Stomach (tissue), 9 donors: ENCODE data around the gene EDIL3. TPM values are rescaled to one million over a fixed set of nuclear protein-coding genes. Genes with fewer than 3 reads are reported as not detected.
A peak's percentile ranks its signal among the peaks of the same experiment; 100 is the strongest.

Experiments
- DNase-seq, 2 donors: peaks; one replicate each; pipeline versions ENCODE4 v3.0.0 to v3.0.0-alpha.2; 2013 to 2019
- H3K27ac ChIP-seq, 5 donors: fragments of 200-600 bp in 4 of 5; sonication (generic) in 4 of 5; one replicate each; pipeline ENCODE4 v1.5.1; 2013 to 2019; ENCODE audit warnings: mild to moderate bottlenecking in 1 of 5, moderate library complexity in 1 of 5
- H3K27me3 ChIP-seq, 3 donors: fragments of 200-600 bp; sonication (generic); one replicate each; pipeline ENCODE4 v1.5.1; 2017 to 2019; ENCODE audit warnings: mixed run types in 1 of 3
- H3K36me3 ChIP-seq, 4 donors: fragments of 200-600 bp; sonication (generic); 1 replicate in 3 of 4; 2 replicates in 1 of 4; pipeline ENCODE4 v1.5.1; 2016 to 2019
- H3K4me1 ChIP-seq, 4 donors: fragments of 200-600 bp; sonication (generic); one replicate each; pipeline ENCODE4 v1.5.1; 2016 to 2019
- H3K4me3 ChIP-seq, 4 donors: fragments of 200-600 bp; sonication (generic) in 3 of 4; one replicate each; pipeline ENCODE4 v1.5.1; 2016 to 2019; ENCODE audit warnings: mild to moderate bottlenecking in 1 of 4
- H3K9me3 ChIP-seq, 4 donors: fragments of 200-600 bp; sonication (generic); one replicate each; pipeline ENCODE4 v1.5.1; 2016 to 2019
- EP300 ChIP-seq: sonication (generic); formaldehyde crosslinking; IDR thresholded peaks from one replicate; pipeline ENCODE4 v1.6.1; 2017; ENCODE audit warnings: antibody characterized with exemption
- POLR2A ChIP-seq, 4 donors: fragments of 450-650 bp; IDR thresholded peaks; one replicate each; pipeline ENCODE4 v1.6.1; 2016; ENCODE audit warnings: antibody characterized with exemption in 4 of 4, control low read depth in 2 of 4, mild to moderate bottlenecking in 1 of 4, moderate library complexity in 1 of 4
- POLR2AphosphoS5 ChIP-seq, 3 donors: sonication (generic); formaldehyde crosslinking; IDR thresholded peaks; one replicate each; pipeline ENCODE4 v1.6.1; 2016; ENCODE audit warnings: antibody characterized with exemption in 3 of 3
- whole genome bisulfite sequencing, 5 donors: extraction: QIAGEN DNeasy Blood & Tissue Kit in 3 of 5; methylation state at CpG; one replicate each; pipeline versions ENCODE4 v1.1.5 to v1.1.7; 2013 to 2018; 5-methylcytosine and 5-hydroxymethylcytosine counted together
- intact Hi-C: fragments of 100-400 bp; cut with DNase I; formaldehyde crosslinking; loops from one replicate; pipeline ENCODE4 v1.15.1; 2023; ENCODE audit warnings: low total_unique reads
- polyA plus RNA-seq, 3 donors: library from polyadenylated mRNA; stranded (reverse); fragments of 200-250 nt; gene quantifications; one replicate each; pipeline ENCODE4 v1.2.3, GENCODE V29; 2013
- total RNA-seq, 5 donors: library from RNA; depleted of rRNA; stranded (reverse); fragments of >200 nt; gene quantifications; one replicate each; pipeline versions ENCODE4 v1.1.0 to v1.2.3, GENCODE V29; 2014 to 2016
- TF ChIP-seq, protein P1 (sequence below), 7 experiments: fragments of 450-650 bp in 4 of 7; fragments of 200-600 bp in 3 of 7; sonication (generic) in 3 of 7; IDR thresholded peaks; one replicate each; pipeline ENCODE4 v1.5.1; 2016 to 2019; ENCODE audit warnings: antibody characterized with exemption in 7 of 7, control low read depth in 2 of 7, mild to moderate bottlenecking in 1 of 7
- donor health status: healthy with polysubstance abuse.
- donor health status: Bipolar disorder and iron deficiency.
- donor health status: healthy.

EDIL3 gene
- total and polyA plus RNA-seq, 8 donors = 2.3 to 75.0 (median 14.4) TPM

DNA sequence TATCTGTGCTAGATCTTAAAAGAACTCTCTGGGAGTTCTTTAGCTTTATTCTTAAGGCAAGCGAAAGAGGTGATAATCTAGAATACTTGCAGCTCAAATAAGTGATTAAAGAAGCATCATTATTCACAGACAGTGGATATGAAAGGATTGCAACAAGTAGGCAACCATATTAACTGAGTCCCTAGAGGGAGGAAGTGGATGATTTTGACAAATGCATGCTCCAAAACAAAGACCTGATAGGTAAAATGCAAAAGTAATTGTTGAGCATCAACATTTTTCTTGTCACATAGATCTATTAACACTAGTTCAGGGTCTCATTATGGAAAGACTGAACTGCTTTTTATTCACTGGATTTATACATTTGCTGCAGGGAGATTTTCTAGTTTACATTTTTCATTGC, 109.1 kb downstream of the EDIL3 start:
- 74 to 93% (median 88%) methylated on average over 1 of the region's 1 CpG for WGBS, 5 donors

DNA sequence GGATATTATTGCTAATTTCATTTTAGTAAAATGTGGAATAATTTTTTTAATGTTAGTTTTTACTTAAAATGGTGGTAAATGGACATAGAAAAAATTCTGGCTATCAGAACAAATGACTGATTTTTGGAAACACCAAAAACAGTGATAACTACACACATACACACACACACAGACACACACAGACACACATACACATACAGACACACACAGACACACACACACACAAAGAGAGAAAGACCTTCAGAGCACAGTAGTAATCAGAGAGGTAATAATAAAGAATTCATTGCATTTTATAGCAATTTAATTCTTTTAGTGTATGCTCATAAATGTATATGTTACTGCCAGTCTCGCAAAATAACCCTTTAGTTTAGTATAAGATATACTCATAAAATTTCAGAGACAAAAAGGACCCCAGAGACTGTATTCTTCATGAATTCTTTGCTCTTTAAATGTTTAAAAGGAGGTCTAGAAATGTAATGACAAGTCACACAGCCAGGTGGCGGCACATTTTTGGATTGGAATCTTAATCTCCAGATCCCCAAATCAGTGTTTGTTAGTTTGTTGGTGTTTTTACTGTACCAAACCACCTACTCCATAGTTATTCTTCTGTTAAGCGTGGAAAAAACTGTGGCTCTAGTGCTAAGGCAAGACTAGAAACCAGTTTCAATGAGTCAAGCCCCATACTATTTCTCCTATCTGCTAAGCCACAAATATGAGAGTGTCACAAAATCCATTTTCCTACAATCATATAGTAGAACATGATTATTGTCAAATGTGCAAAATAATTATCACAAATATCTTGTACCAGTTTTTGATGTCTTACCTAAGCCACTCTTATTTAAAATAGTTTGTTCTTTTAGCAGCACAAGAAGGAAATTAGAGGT, 109.9 kb downstream of the EDIL3 start:
- H3K4me3 ChIP-seq = no peak overlapping the region
- H3K4me1 ChIP-seq = no peaks in the 10 kb centered on the region
- 50 to 74% (median 61%) methylated on average over 3 of the region's 3 CpGs for WGBS, 5 donors
- no peak overlapping the region for H3K27ac ChIP-seq
- DNase-seq = peak; percentile 26 to 48
- no peaks in the 10 kb centered on the region for H3K27me3 ChIP-seq
- H3K36me3 ChIP-seq = no peaks in the 10 kb centered on the region
- TF ChIP-seq POLR2A (IDR thresholded peaks at IDR 0.05) (no peak), POLR2AphosphoS5 (IDR thresholded peaks at IDR 0.05) (no peak), EP300 (no peak)
- TF ChIP-seq, protein P1, sequence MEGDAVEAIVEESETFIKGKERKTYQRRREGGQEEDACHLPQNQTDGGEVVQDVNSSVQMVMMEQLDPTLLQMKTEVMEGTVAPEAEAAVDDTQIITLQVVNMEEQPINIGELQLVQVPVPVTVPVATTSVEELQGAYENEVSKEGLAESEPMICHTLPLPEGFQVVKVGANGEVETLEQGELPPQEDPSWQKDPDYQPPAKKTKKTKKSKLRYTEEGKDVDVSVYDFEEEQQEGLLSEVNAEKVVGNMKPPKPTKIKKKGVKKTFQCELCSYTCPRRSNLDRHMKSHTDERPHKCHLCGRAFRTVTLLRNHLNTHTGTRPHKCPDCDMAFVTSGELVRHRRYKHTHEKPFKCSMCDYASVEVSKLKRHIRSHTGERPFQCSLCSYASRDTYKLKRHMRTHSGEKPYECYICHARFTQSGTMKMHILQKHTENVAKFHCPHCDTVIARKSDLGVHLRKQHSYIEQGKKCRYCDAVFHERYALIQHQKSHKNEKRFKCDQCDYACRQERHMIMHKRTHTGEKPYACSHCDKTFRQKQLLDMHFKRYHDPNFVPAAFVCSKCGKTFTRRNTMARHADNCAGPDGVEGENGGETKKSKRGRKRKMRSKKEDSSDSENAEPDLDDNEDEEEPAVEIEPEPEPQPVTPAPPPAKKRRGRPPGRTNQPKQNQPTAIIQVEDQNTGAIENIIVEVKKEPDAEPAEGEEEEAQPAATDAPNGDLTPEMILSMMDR (IDR thresholded peaks at IDR 0.05) = peak in 4 of 7 experiments; percentile 14 to 42 (median 26)
- no peaks in the 10 kb centered on the region for H3K9me3 ChIP-seq
- intact Hi-C loops = no loop called here

More for the DNA sequence above, 109.1 kb downstream of the EDIL3 start:
- Histone ChIP-seq H3K4me1 (no peaks in the 10 kb centered on the region), H3K36me3 (no peaks in the 10 kb centered on the region), H3K4me3 (no peak overlapping the region), H3K27ac (no peak overlapping the region), H3K9me3 (no peaks in the 10 kb centered on the region), H3K27me3 (no peaks in the 10 kb centered on the region)
- no peak for DNase-seq
- TF ChIP-seq POLR2AphosphoS5 (IDR thresholded peaks at IDR 0.05) (no peak), EP300 (no peak), POLR2A (IDR thresholded peaks at IDR 0.05) (no peak)
- TF ChIP-seq, protein P1 (IDR thresholded peaks at IDR 0.05) = no peak
- intact Hi-C loops = no loop called here

DNA sequence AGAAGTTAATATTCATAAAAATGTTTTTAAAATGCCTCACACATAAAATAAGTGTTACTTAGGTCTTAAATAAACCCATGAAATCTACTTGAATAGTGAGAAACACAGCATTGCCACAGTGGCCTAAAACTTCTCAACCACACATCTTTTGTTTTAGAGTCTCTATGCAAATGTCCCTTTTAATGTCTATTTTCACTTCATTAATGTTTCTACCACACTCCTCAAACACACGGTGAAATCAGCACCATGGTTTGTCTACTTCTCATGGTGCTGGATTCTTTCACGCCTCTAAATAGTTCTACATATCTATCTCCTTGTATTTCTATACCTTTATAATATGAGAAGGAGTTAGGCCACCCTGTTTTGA, 111.2 kb downstream of the EDIL3 start:
- Histone ChIP-seq H3K27me3 (no peaks in the 10 kb centered on the region), H3K9me3 (no peaks in the 10 kb centered on the region), H3K4me3 (no peak overlapping the region), H3K36me3 (no peaks in the 10 kb centered on the region), H3K27ac (no peak overlapping the region), H3K4me1 (no peaks in the 10 kb centered on the region)
- 71 to 81% (median 73%) methylated on average over 2 of the region's 2 CpGs for WGBS, 5 donors
- DNase-seq = no peak
- intact Hi-C loops = no loop called here
- TF ChIP-seq POLR2A (IDR thresholded peaks at IDR 0.05) = no peak
- TF ChIP-seq, protein P1 (IDR thresholded peaks at IDR 0.05) = no peak
- TF ChIP-seq EP300 = no peak
- no peak for TF ChIP-seq POLR2AphosphoS5 (IDR thresholded peaks at IDR 0.05)

DNA sequence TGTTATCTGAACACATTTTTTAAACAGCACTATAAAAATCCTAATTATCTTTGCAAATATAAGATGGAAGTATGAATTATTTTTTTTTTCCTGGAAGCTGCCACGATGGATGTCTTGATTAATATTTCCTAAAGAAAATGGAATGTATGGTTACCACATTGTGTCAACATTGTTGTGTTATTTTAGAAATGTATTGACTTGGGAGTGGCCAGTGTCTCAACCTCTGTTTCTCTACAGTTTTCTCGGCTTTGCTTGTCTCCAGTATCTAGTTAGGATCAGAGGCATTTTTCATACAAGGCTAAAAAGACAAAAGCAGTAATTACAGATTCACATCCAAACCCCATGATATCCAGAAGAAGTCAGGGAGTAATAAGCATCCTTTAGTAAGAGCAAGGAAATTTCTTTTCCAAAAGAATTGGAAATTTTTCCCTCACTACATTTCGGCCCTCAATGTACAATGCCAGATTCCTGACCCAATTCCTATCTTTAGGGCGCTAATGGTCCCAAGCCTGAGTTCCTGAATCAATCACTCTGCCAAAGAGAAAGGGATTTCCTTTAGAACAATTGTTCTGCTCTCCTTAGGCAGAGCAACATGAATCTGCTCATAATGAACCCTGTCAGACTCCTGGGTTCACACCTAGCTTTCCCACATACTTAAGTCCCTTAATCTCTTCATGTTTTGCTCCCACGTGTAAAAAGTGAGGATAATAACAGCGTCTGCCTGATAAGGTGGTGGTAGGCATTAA, 111.7 kb downstream of the EDIL3 start:
- DNase-seq = no peak
- 37 to 53% (median 47%) methylated on average over 6 of the region's 6 CpGs for WGBS, 5 donors
- Histone ChIP-seq H3K9me3 (no peaks in the 10 kb centered on the region), H3K4me1 (no peaks in the 10 kb centered on the region), H3K27me3 (no peaks in the 10 kb centered on the region), H3K4me3 (no peak overlapping the region), H3K36me3 (no peaks in the 10 kb centered on the region), H3K27ac (no peak overlapping the region)
- intact Hi-C loops = no loop called here
- TF ChIP-seq POLR2AphosphoS5 (IDR thresholded peaks at IDR 0.05) (no peak), EP300 (no peak)
- TF ChIP-seq, protein P1 (IDR thresholded peaks at IDR 0.05) = no peak
